Neural cell (in vitro differentiated cells): ENCODE data around the gene TAOK1. TPM values are rescaled to one million over a fixed set of nuclear protein-coding genes. Genes with fewer than 3 reads are reported as not detected.

Experiments
- H2AFZ ChIP-seq: fragments of 200-600, 300-800 bp; sonication (generic), shearing (Covaris generic); 2 replicates; pipeline ENCODE4 v1.6.0; 2014; ENCODE audit warnings: low read depth, mild to moderate bottlenecking, antibody characterized with exemption, low read length, moderate library complexity
- H3F3A ChIP-seq: fragments of 200-600 bp; shearing (Covaris generic); 2 replicates; pipeline ENCODE4 v1.6.1; 2016; ENCODE audit warnings: mild to moderate bottlenecking, moderate library complexity, mixed read lengths, antibody characterized with exemption, low read length; ENCODE audit not compliant: insufficient read depth, poor library complexity, severe bottlenecking
- H3K27ac ChIP-seq: fragments of 200-600, 300-800 bp; sonication (generic), shearing (Covaris generic); 2 replicates; pipeline ENCODE4 v1.5.1; 2014; ENCODE audit warnings: mild to moderate bottlenecking, low read length, moderate library complexity
- H3K27me3 ChIP-seq: fragments of 300-800, 200-600 bp; sonication (generic), shearing (Covaris generic); 2 replicates; pipeline ENCODE4 v1.6.0; 2014; ENCODE audit warnings: mild to moderate bottlenecking, low read depth, low read length, moderate library complexity; ENCODE audit not compliant: insufficient read depth
- H3K36me3 ChIP-seq: fragments of 300-800, 200-600 bp; sonication (generic), shearing (Covaris generic); 2 replicates; pipeline ENCODE4 v1.5.1; 2014; ENCODE audit warnings: mild to moderate bottlenecking, antibody characterized with exemption, low read length, moderate library complexity; ENCODE audit not compliant: insufficient read depth
- H3K4me2 ChIP-seq: fragments of 300-800, 200-600 bp; sonication (generic), shearing (Covaris generic); 2 replicates; pipeline ENCODE4 v1.6.0; 2014; ENCODE audit warnings: mild to moderate bottlenecking, low read length
- H3K4me3 ChIP-seq: fragments of 300-800, 200-600 bp; sonication (generic), shearing (Covaris generic); 2 replicates; pipeline ENCODE4 v1.5.1; 2014; ENCODE audit warnings: mild to moderate bottlenecking, low read length, moderate library complexity
- H3K79me2 ChIP-seq: fragments of 200-600 bp; shearing (Covaris generic); replicated peaks from 2 replicates; pipeline ENCODE4 v1.6.0; 2014; ENCODE audit warnings: mild to moderate bottlenecking, low read length, moderate library complexity; ENCODE audit not compliant: insufficient read depth
- H3K9ac ChIP-seq: fragments of 300-800, 200-600 bp; sonication (generic), shearing (Covaris generic); 2 replicates; pipeline ENCODE4 v1.6.1; 2016; ENCODE audit warnings: mild to moderate bottlenecking, low read length, mixed read lengths
- H3K9me2 ChIP-seq: fragments of 200-600 bp; shearing (Covaris generic); 2 replicates; pipeline ENCODE4 v1.6.1; 2016; ENCODE audit warnings: mild to moderate bottlenecking, low read length, mixed read lengths; ENCODE audit not compliant: insufficient read depth
- H3K9me3 ChIP-seq: fragments of 200-600, 300-800 bp; sonication (generic), shearing (Covaris generic); 2 replicates; pipeline ENCODE4 v1.6.1; 2016; ENCODE audit warnings: mild to moderate bottlenecking, mixed run types, low read length, moderate library complexity, mixed read lengths
- H4K20me1 ChIP-seq: fragments of 200-600 bp; shearing (Covaris generic); 2 replicates; pipeline ENCODE4 v1.6.1; 2016; ENCODE audit warnings: mild to moderate bottlenecking, mixed run types; ENCODE audit not compliant: insufficient read depth
- CTCF ChIP-seq: fragments of 450-650 bp; IDR thresholded peaks from 2 replicates; pipeline ENCODE4 v1.5.1; 2014; ENCODE audit warnings: antibody characterized with exemption, mild to moderate bottlenecking, moderate library complexity; ENCODE audit not compliant: poor library complexity, severe bottlenecking
- EP300 ChIP-seq: fragments of 450-650 bp; conservative IDR thresholded peaks from 2 replicates; pipeline ENCODE4 v1.6.1; 2014; ENCODE audit warnings: antibody characterized with exemption, mild to moderate bottlenecking, moderate library complexity; ENCODE audit not compliant: poor library complexity, severe bottlenecking
- EZH2 ChIP-seq: fragments of 200-600, 300-800 bp; shearing (Covaris generic), sonication (generic); IDR thresholded peaks from 2 replicates; pipeline ENCODE4 v1.6.1; 2014; ENCODE audit warnings: antibody characterized with exemption, low read length, borderline replicate concordance, mild to moderate bottlenecking; ENCODE audit not compliant: insufficient read depth, poor library complexity, severe bottlenecking
- MXI1 ChIP-seq: fragments of 450-650 bp; conservative IDR thresholded peaks from 2 replicates; pipeline ENCODE4 v1.6.1; 2014; ENCODE audit warnings: antibody characterized with exemption, mild to moderate bottlenecking; ENCODE audit not compliant: poor library complexity, severe bottlenecking
- POLR2AphosphoS5 ChIP-seq: IDR thresholded peaks from 2 replicates; pipeline ENCODE4 v1.6.1; 2012
- RAD21 ChIP-seq: fragments of 450-650 bp; conservative IDR thresholded peaks from 2 replicates; pipeline ENCODE4 v1.6.1; 2014; ENCODE audit warnings: antibody characterized with exemption, mild to moderate bottlenecking, moderate library complexity
- REST ChIP-seq: IDR thresholded peaks from 2 replicates; pipeline ENCODE4 v1.6.1; 2012; ENCODE audit warnings: borderline replicate concordance
- SMC3 ChIP-seq: fragments of 450-650 bp; conservative IDR thresholded peaks from 2 replicates; pipeline ENCODE4 v1.6.1; 2014; ENCODE audit warnings: antibody characterized with exemption, mild to moderate bottlenecking, moderate library complexity; ENCODE audit not compliant: poor library complexity
- TAF1 ChIP-seq: IDR thresholded peaks from 2 replicates; pipeline ENCODE4 v1.6.1; 2012; ENCODE audit warnings: low read depth
- polyA plus RNA-seq: library from polyadenylated mRNA; depleted of rRNA; stranded (reverse); fragments of >200 nt; gene quantifications from 2 replicates; pipeline ENCODE4 v1.2.3, GENCODE V29; 2014

TAOK1 gene
- polyA plus RNA-seq, 1 donor from 2014 or later = 53.2 TPM

GRCh38 chr17:29582772-29583171 lies 192.6 kb downstream of the TAOK1 start:
- Histone ChIP-seq H3K79me2 (peaks cover 22% of the 10 kb centered on the region), H3K9me2 (no peaks in the 10 kb centered on the region), H3K4me3 (no peak overlapping the region), H3K27ac (no peak overlapping the region), H4K20me1 (peaks cover 6% of the 10 kb centered on the region), H3F3A (no peaks in the 10 kb centered on the region), H3K36me3 (no peaks in the 10 kb centered on the region), H3K9me3 (no peaks in the 10 kb centered on the region), H3K9ac (no peak overlapping the region), H2AFZ (no peak overlapping the region), H3K27me3 (no peaks in the 10 kb centered on the region), H3K4me2 (no peak overlapping the region)
- TF ChIP-seq EZH2 (no peak), TAF1 (no peak), EP300 (no peak), CTCF (no peak), SMC3 (no peak), POLR2AphosphoS5 (no peak), REST (no peak), MXI1 (no peak), RAD21 (no peak)

- H3K9me3 ChIP-seq = no peaks in the 10 kb centered on the region
- TF ChIP-seq EP300 = no peak
- H3K27me3 ChIP-seq = no peaks in the 10 kb centered on the region
- no peak overlapping the region for H3K4me2 ChIP-seq
- no peaks in the 10 kb centered on the region for H3K9me2 ChIP-seq
- H3K79me2 ChIP-seq = peaks cover 30% of the 10 kb centered on the region
- H3K4me3 ChIP-seq = no peak overlapping the region
- H3K9ac ChIP-seq = no peak overlapping the region
- peaks cover 13% of the 10 kb centered on the region for H4K20me1 ChIP-seq
- no peaks in the 10 kb centered on the region for H3F3A ChIP-seq
- H3K27ac ChIP-seq = no peak overlapping the region
- no peaks in the 10 kb centered on the region for H3K36me3 ChIP-seq
- no peak overlapping the region for H2AFZ ChIP-seq
Observed at GRCh38 chr17:29583324-29584248, 193.4 kb downstream of the TAOK1 start.
